ENCODE measurements around the gene SHISAL1. TPM values are rescaled to one million over a fixed set of nuclear protein-coding genes. Genes with fewer than 3 reads are reported as not detected.

Gene SHISAL1
- polyA plus RNA-seq, 3 donors = 1.8 to 2.4 (median 2.3) TPM

- no peak for DNase-seq (ENCODE audit: low read depth in 3 of 3, low spot score in 2 of 3)
These were observed 45.7 kb downstream of the SHISAL1 start for GRCh38 chr22:44266796-44267760.

DNA sequence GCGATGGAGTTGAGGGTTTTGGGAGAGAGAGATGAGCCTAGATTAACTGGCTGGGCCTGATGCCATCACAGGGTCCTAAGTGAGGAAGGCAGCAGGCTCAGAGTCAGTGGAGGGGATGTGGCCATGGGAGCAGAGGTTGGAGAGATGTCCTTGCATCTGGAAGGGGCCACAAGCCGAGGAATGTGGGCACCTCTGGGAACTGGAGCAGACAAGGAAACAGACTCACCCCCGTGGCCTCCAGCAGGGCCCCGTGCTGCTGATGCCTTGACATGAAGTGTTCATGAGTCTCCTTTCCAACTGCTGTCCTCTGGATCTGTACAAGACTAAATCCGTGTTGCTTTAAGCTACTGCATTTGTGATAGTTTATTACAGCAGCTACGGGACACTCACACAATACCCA, 49.2 kb downstream of the SHISAL1 start:
- DNase-seq (ENCODE audit: low read depth in 3 of 3, low spot score in 2 of 3) = no peak

DNA sequence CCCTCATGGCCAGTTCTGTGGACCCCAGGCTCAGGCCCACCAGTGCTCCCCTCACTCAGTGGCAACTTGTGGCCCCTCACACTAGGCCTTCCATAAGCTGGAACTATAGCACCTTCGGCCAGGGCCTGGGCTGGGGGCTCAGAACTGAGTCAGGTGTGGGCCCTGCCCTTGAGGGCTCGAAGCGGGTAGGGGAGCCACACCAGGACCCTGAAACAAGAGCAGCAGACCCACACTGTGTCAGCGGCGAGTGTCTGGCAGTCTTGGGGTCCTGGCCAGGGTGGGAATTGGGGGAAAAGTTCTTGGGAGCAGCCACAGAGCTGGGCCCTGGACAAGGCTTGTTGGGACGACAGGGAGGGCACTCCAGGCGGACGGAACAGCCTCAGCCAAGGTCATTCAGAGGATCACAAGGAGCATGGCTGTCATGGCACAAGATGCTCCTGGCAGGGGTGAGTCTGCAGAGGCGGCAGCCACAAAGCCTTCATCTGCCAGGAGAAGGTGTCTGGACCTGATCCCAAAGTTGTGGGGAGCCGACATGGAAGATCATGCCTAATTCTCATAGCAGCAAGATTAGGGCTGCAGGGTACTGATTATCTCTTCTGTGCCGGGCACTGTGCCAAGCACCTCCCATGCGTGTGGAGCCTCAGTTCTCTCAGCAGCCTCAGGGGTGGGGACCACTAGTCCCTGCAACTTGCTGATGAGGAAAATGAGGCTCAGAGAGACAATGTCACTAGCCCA, 50.7 kb downstream of the SHISAL1 start:
- DNase-seq (ENCODE audit: low read depth in 3 of 3, low spot score in 2 of 3) = no peak

GRCh38 chr22:44261164-44261860, 51.4 kb downstream of the SHISAL1 start:
- no peak for DNase-seq (ENCODE audit: low read depth in 3 of 3, low spot score in 2 of 3)

DNA sequence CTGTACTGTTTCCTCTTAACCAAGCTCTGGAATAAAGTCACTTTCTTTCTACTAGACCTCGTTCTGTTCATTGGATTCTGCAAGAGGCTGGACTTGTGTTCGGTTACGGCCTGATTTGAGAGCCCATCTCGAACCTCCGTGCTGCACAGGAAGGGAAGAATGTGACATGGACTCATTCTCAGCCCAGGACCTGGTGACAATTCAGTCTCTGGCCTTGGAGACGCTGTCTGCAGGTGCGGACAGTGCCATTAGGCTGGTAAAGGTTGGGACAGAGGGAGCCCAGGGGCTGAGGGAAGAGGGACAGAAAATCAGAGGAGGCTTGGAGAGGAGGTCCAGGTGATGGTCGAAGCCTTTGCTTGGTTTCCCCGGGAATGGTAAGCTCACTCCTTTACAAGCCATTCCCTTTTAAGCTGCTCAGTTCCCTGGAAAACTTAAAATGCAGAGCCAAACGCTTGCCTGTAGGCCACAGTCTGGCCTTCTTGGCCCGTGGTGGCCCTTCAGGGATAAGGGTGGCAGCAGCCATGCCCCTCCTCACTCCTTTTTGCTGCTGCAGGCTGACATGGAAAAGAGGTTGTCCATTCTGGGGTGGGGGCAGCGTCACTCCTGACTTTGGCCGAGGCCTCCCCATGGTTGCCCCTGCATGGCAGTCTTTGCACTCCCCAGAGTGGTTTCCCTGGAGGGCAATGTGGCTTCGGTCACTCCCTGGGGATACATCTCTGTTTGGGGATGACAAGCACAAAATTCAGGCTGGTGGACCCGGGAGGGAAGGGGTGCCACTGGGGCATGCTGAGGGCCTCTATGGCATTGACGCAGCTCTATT, 52.3 kb downstream of the SHISAL1 start:
- DNase-seq (ENCODE audit: low read depth in 3 of 3, low spot score in 2 of 3) = no peak

DNA sequence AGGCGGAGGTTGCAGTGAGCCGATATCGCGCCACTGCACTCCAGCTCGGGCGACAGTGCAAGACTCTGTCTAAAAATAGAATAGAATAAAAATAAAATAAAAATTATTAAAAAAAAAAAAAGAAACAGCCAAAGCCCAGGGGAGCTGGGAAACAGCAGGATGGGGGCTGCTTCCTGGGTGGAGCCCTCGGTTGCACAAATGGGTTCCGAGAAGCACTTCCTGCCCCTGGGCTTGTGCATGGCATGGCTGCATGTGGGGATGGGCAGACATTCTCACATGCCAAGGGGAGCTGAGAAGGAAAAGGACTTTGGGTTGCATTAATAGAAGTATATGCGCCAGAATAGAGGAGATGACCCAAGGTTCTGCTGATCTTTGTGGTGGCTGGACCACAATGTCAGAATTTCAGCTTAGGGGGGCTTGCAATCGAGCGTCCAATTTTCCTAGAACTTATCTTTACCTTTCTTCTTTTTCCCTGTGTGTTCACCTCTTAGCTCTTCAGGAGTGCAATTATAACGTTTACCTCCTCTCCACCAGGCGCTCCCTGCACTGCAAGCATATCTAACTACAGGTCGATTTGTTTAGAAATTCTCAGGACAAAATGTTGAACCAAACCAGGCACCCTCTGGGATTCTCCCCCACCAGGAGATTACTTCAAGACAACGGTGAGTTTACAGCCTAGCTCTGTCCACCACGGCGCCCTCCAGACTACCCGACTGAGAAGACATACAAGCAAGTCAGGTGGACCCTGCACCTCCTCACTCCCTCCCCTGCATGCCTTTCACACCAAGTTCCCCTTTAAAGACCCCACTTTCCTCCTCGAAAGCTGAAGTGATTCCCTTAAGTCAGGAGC, 53.2 kb downstream of the SHISAL1 start:
- no peak for DNase-seq (ENCODE audit: low read depth in 3 of 3, low spot score in 2 of 3)

DNA sequence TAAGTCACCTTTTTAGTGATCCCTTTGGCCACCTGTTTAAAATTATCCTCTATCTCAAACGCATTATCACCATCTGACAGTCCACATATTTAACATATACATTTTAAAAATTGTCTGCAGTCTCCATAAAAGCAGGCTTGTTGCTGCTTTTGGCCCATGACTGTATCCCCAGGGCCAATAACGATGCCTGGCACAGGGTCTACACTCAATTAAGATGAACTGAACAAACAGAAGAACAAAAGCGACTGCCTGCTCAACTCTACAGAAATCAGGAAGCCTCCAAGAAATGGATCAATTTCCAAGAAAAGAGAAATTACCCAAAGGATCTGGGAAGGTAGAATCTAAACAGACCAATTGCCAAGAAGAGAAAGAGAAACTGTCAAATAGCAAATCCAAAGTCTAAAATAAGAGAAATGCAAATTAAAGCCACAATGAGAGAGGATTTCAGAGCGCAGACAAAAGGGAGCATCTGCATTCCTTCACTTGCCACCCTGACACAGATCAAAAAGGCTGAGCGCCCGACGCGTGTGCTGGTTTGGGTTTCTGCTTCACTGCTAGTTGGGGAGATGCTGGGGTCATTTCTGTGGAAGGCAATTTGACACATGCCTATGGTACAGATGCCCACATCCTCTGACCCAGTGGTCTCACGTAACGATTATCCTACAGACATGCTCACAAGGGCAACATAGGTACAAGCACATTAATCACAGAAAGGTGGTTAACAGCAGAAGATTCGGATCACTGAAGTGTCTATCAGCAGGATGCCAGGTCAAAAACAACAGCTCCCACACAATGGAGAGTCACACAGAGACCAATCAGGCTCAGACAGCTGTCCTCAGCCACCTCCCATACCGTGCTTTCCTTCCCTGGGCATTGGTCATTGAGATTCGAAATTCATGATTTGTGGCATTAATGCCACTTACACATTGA, 55.9 kb downstream of the SHISAL1 start:
- DNase-seq (ENCODE audit: low read depth in 3 of 3, low spot score in 2 of 3) = no peak

DNA sequence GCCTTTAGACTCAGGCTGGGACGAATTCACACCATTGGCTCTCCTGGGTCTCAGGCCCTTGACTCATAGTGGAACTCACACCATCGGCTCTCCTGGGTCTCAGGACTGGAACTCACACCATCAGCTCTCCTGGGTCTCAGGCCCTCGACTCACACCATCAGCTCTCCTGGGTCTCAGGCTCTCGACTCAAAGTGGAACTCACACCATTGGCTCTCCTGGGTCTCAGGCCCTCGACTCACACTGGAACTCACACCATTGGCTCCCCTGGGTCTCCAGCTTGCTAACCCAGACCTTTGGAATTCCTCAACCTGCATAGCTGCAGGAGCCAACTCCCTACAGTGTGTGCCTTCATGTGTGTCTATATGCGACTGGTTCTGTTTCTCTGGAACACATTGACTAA, 56.7 kb downstream of the SHISAL1 start:
- no peak for DNase-seq (ENCODE audit: low read depth in 3 of 3, low spot score in 2 of 3)

DNA sequence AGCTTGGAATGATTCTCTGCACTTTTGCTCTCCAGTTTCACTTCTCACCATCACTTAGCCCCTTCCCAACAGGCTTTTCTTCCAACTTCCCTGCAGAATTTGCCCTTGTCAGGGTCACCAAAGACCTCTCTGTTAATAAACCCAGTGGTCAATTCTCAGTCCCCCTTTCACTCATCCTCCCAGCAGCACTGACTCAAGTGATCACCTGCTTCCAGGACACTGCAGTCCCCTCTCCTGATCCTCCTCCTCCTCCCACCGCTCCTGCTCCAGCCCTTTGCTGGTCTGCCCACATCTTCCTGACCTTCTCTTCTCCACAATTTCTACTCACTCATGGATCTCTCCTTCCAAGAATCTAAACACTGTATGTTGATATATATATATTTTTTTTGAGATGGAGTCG, 57.9 kb downstream of the SHISAL1 start:
- no peak for DNase-seq (ENCODE audit: low read depth in 3 of 3, low spot score in 2 of 3)

DNA sequence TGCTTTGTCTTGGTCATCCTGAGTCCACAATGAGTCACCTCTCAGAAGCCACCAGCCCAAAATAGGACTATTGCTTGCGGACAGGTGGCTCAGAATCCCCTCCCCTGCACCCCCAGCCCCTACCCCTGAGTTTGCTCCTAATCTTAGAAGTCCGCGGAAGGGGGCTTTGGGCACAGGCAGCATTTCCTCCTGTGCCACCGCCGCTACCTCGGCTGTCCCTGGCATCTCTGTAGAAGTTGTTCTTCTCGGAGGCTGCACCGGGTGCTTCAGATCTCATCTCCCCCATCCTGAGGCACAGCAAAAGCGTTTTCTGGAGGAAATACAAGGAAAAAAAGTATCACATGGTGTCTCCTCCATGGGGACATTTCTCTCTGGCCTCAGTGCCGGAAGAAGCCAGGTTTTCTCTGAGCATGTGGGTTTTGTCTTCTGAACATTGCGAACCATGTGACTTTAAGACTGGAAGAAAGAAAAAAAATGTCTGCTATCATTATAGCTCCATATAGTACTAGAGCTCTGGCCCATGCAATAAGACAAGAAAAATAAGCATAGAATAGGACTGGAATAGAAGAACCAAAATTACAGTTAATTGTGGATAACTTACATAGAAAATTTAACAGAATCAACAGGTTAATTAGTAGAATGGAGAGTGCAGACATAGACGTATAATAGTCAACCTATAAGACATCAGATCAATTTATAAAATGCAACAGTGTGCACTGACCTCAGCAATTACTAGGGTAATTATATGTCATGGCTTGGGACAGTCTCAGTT, 63.2 kb downstream of the SHISAL1 start:
- DNase-seq (ENCODE audit: low read depth in 3 of 3, low spot score in 2 of 3) = no peak

DNA sequence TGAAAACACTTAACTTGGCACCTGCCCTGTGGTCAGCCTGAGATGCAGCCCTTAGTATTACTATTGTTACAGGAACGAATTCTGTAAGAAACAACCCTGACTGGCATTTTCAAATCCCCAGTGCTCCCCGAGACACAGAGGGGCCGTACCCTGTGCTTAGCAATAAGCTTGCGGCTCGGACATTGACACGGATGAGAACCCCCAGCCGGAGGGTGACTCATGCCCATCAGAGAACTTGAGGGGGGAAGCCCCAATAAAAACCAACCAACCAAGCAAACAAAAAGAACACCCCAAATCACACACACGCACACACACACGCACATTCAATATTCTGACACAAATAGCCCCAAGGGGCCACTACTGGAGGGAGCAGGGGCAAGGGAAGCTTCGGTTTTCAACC, 63.8 kb downstream of the SHISAL1 start:
- no peak for DNase-seq (ENCODE audit: low read depth in 3 of 3, low spot score in 2 of 3)

DNA sequence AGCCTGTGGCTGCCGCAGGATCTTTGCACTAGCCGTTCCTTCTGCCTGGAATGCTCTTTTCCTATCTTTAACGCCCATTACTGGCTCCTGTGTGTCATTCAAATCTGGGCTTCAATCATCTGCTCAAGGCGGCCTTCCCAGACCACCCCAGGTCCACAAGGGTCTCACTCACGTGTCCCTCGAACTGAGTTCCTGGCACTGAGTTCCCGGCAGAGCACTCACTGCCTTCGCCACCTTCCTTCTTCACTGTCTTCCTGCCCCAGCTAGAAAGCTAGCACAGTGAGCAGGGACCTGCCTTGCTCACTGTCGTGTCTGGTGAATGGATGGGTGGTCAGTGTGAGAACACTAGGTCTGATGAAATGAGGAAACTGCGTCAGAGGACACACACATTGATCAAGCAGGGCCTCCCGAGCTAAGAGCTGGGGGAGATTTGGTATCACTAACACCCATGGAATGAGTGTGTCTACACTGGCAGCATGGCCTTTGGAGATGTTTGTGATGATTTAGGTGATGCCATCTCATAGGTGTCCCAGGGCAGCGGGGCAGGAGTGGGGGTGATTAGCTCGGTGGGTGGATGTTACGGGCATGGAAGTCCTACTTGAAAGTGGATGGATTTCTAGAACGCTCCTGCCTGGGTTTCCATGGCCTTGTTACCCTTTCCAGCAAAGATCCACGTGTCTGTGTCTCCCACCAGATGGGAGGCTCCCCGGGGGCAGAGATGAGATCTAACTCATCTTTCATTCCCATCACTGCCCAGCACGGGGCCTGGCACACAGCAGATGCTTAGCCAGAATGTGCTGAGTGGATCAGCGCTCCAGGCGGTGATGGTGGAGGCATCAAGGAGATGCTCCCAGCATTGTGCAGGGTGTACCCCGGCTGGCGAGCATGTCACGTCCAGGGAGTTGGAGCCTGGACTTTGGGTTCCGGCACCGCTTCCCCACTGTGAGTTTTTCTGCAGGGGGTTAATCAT, 64.5 kb downstream of the SHISAL1 start:
- DNase-seq (ENCODE audit: low read depth in 3 of 3, low spot score in 2 of 3) = no peak

- DNase-seq (ENCODE audit: low read depth in 3 of 3, low spot score in 2 of 3) = no peak
These were observed 65.4 kb downstream of the SHISAL1 start for GRCh38 chr22:44247346-44247745.

- no peak for DNase-seq (ENCODE audit: low read depth in 3 of 3, low spot score in 2 of 3)
These were observed 66.0 kb downstream of the SHISAL1 start for GRCh38 chr22:44246615-44247326.

- no peak for DNase-seq (ENCODE audit: low read depth in 3 of 3, low spot score in 2 of 3)
These were observed 66.9 kb downstream of the SHISAL1 start for GRCh38 chr22:44245867-44246266.

DNA sequence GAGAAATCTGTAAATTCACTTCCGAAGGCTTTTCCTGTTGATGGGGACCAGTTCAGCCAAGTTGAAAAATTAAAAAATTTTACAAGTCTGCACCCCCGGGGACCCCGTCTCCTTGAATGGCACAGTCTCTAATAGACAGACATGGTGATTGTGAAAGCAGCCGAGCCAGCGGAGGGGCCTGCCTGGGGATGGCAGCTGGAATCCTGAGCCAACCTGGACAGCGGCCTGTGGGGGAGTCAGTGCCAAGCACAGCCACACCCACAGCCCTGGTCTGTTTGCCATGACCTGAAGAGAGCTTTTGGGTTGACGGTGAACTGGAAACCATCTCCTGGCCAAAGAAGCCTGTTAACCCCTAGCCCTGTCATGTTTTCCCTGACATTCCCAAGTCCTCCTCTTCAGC, 67.3 kb downstream of the SHISAL1 start:
- DNase-seq (ENCODE audit: low read depth in 3 of 3, low spot score in 2 of 3) = no peak
